ENCODE results near the gene RBBP9. TPM values are rescaled to one million over a fixed set of nuclear protein-coding genes. Genes with fewer than 3 reads are reported as not detected.
A peak's percentile ranks its signal among the peaks of the same experiment; 100 is the strongest.

RBBP9 gene
- total RNA-seq (2014; rRNA removed; shearing (Covaris generic)) (21.1 and 26.2 TPM in 2 replicates), polyA plus RNA-seq (2016; fragmentation: Nextera tagmentation; extraction: Ambion mirVana) (3.2 and 4.8 TPM in 2 replicates)
- long read RNA-seq, partial matches to known transcripts, result 0 of 4 reads
- long read RNA-seq, other reads (novel, unspliced or antisense), result 1 of 4 reads

DNA sequence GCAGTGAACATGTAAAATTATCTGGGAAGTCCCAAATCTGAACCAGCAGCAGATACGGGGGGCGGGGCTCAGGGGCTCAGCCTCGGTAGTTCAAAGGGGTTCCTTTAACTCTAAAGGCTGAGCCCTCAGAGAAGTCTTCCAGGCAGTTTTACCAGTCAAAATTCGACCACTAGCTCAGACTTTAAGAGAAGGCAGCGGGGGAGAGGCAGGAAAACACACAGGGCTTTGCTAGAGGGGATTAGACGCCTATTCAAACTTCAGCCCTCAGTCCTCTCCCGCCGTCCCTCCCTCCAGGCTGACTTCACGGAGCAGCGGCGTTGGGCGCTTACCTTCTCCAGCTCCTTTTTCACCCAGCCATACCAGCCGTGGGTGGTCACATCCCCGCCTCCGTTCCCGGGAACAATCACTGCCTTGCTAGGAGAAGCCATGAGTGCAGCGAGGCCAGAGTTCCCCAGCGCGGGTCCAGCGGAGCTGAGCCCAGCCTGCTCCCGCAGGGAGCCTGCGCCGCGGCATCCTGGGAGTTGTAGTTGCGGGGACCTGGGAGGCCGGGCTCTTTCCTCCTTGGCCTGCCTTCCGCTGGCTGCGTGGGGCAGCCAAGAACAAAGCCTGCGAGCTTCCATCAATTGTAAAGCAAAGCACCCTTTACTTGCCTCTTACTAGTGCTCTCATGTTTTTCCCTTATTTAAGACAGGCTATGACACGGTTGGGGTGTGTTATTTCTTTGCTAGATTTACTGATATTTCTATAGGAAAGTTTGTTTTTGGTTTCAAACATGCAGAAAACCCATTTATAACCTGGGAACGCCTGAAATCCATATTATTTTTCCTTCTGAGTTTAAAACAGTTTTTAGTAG lies at the start of gene RBBP9:
Gene RBBP9 (minus strand): TSS at position 486 of the 853 bp plus-strand sequence. CDS start 58 bp downstream, at position 428.
- H3K9me3 Mint-ChIP-seq, result no peaks in the 10 kb centered on the region
- Histone ChIP-seq H3K4me1 (ENCODE audit: insufficient read depth) (peaks cover 13% of the 10 kb centered on the region), H3K79me2 (replicated peaks; ENCODE audit: insufficient read depth) (peaks cover 16% of the 10 kb centered on the region), H3K4me3 (peak within 1 kb of the TSS; percentile 87), H3K27me3 (ENCODE audit: insufficient read depth) (no peaks in the 10 kb centered on the region), H4K20me1 (replicated peaks; ENCODE audit: insufficient read depth) (no peaks in the 10 kb centered on the region; the same call in 1 of the 2 replicates), H2AFZ (peak within 1 kb of the TSS; percentile 98), H3F3A (replicated peaks; ENCODE audit: low read depth) (no peaks in the 10 kb centered on the region), H3K4me2 (peak within 1 kb of the TSS; percentile 87), H3K9me2 (ENCODE audit: insufficient read depth) (no peaks in the 10 kb centered on the region), H3K27ac (ENCODE audit: low read depth) (peak within 1 kb of the TSS; percentile 23; the same call in 1 of the 2 replicates), H3K36me3 (ENCODE audit: insufficient read depth) (peaks cover 14% of the 10 kb centered on the region)
- peak within 1 kb of the TSS; percentile 98 for H3K4me3 Mint-ChIP-seq
- peaks cover 3% of the 10 kb centered on the region for H3K27me3 Mint-ChIP-seq (ENCODE audit: insufficient read depth, low read depth, poor library complexity)
- ATAC-seq (peak; percentile 100), DNase-seq (ENCODE audit: low spot score) (peak; percentile 95)
- peaks cover 7% of the 10 kb centered on the region; the same call in 2 of the 3 replicates for H3K36me3 Mint-ChIP-seq (ENCODE audit: low read depth)
- TF ChIP-seq POLR2AphosphoS5 (IDR thresholded peaks at IDR 0.05; ENCODE audit: low read depth), result peak; percentile 90
- TF ChIP-seq NANOG (IDR thresholded peaks at IDR 0.05; ENCODE audit: borderline replicate concordance), result no peak; the same call in 1 of the 2 replicates
- TF ChIP-seq ETS1 (IDR thresholded peaks at IDR 0.05), result peak; percentile 88
- peak within 1 kb of the TSS; percentile 92 for H3K27ac Mint-ChIP-seq
- H3K4me1 Mint-ChIP-seq, result peaks cover 13% of the 10 kb centered on the region

DNA sequence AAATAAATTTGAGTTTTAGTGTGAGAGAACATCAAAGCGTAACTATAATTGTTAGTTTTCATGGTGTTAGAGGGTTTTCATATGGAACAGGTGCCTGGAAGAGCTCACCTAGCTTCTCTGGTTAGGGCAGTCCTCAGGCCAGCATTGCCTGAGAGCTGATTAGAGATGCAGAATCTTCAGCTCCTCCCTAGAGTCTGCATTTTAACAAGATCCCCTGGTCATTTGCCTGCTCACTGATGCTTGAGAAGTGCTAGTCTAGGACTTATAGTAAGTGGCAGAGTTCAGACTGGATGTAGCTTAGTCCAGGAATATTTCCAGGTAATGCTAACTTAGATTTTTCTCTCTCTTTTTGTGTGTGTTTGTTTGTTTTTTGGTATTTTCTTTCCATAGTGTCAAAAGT lies 48.5 kb upstream of the RBBP9 start:
- Histone ChIP-seq H3K4me3 (no peak overlapping the region), H4K20me1 (replicated peaks; ENCODE audit: insufficient read depth) (peaks cover 5% of the 10 kb centered on the region; the same call in 1 of the 2 replicates), H2AFZ (no peak overlapping the region), H3K79me2 (replicated peaks; ENCODE audit: insufficient read depth) (no peaks in the 10 kb centered on the region), H3F3A (replicated peaks; ENCODE audit: low read depth) (no peaks in the 10 kb centered on the region), H3K4me1 (ENCODE audit: insufficient read depth) (no peaks in the 10 kb centered on the region), H3K36me3 (ENCODE audit: insufficient read depth) (peaks cover 34% of the 10 kb centered on the region), H3K27me3 (ENCODE audit: insufficient read depth) (no peaks in the 10 kb centered on the region), H3K4me2 (no peak overlapping the region), H3K27ac (ENCODE audit: low read depth) (no peak overlapping the region), H3K9me2 (ENCODE audit: insufficient read depth) (no peaks in the 10 kb centered on the region)
- DNase-seq (ENCODE audit: low spot score) (no peak), ATAC-seq (no peak)
- H3K4me1 Mint-ChIP-seq, result no peaks in the 10 kb centered on the region
- no peak overlapping the region for H3K27ac Mint-ChIP-seq
- H3K27me3 Mint-ChIP-seq (ENCODE audit: insufficient read depth, low read depth, poor library complexity), result peaks cover 1% of the 10 kb centered on the region
- peaks cover 60% of the 10 kb centered on the region for H3K36me3 Mint-ChIP-seq (ENCODE audit: low read depth)
- H3K4me3 Mint-ChIP-seq, result no peak overlapping the region
- H3K9me3 Mint-ChIP-seq, result no peaks in the 10 kb centered on the region
- TF ChIP-seq JUNB (IDR thresholded peaks at IDR 0.05; ENCODE audit: unreplicated experiment), result no peak
- no peak for TF ChIP-seq CREB1 (CRISPR knock-in tag; IDR thresholded peaks at IDR 0.05; ENCODE audit: low read depth)
- no peak for TF ChIP-seq POLR2AphosphoS5 (IDR thresholded peaks at IDR 0.05; ENCODE audit: low read depth)
- TF ChIP-seq, protein P1, sequence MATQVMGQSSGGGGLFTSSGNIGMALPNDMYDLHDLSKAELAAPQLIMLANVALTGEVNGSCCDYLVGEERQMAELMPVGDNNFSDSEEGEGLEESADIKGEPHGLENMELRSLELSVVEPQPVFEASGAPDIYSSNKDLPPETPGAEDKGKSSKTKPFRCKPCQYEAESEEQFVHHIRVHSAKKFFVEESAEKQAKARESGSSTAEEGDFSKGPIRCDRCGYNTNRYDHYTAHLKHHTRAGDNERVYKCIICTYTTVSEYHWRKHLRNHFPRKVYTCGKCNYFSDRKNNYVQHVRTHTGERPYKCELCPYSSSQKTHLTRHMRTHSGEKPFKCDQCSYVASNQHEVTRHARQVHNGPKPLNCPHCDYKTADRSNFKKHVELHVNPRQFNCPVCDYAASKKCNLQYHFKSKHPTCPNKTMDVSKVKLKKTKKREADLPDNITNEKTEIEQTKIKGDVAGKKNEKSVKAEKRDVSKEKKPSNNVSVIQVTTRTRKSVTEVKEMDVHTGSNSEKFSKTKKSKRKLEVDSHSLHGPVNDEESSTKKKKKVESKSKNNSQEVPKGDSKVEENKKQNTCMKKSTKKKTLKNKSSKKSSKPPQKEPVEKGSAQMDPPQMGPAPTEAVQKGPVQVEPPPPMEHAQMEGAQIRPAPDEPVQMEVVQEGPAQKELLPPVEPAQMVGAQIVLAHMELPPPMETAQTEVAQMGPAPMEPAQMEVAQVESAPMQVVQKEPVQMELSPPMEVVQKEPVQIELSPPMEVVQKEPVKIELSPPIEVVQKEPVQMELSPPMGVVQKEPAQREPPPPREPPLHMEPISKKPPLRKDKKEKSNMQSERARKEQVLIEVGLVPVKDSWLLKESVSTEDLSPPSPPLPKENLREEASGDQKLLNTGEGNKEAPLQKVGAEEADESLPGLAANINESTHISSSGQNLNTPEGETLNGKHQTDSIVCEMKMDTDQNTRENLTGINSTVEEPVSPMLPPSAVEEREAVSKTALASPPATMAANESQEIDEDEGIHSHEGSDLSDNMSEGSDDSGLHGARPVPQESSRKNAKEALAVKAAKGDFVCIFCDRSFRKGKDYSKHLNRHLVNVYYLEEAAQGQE (IDR thresholded peaks at IDR 0.05; ENCODE audit: unreplicated experiment), result no peak
- TF ChIP-seq STAT1 (IDR thresholded peaks at IDR 0.05; ENCODE audit: unreplicated experiment), result no peak
- no peak for TF ChIP-seq NANOG (IDR thresholded peaks at IDR 0.05; ENCODE audit: borderline replicate concordance)
- no peak for TF ChIP-seq ZNF114 (CRISPR knock-in tag; IDR thresholded peaks at IDR 0.05)
- TF ChIP-seq, protein P2, sequence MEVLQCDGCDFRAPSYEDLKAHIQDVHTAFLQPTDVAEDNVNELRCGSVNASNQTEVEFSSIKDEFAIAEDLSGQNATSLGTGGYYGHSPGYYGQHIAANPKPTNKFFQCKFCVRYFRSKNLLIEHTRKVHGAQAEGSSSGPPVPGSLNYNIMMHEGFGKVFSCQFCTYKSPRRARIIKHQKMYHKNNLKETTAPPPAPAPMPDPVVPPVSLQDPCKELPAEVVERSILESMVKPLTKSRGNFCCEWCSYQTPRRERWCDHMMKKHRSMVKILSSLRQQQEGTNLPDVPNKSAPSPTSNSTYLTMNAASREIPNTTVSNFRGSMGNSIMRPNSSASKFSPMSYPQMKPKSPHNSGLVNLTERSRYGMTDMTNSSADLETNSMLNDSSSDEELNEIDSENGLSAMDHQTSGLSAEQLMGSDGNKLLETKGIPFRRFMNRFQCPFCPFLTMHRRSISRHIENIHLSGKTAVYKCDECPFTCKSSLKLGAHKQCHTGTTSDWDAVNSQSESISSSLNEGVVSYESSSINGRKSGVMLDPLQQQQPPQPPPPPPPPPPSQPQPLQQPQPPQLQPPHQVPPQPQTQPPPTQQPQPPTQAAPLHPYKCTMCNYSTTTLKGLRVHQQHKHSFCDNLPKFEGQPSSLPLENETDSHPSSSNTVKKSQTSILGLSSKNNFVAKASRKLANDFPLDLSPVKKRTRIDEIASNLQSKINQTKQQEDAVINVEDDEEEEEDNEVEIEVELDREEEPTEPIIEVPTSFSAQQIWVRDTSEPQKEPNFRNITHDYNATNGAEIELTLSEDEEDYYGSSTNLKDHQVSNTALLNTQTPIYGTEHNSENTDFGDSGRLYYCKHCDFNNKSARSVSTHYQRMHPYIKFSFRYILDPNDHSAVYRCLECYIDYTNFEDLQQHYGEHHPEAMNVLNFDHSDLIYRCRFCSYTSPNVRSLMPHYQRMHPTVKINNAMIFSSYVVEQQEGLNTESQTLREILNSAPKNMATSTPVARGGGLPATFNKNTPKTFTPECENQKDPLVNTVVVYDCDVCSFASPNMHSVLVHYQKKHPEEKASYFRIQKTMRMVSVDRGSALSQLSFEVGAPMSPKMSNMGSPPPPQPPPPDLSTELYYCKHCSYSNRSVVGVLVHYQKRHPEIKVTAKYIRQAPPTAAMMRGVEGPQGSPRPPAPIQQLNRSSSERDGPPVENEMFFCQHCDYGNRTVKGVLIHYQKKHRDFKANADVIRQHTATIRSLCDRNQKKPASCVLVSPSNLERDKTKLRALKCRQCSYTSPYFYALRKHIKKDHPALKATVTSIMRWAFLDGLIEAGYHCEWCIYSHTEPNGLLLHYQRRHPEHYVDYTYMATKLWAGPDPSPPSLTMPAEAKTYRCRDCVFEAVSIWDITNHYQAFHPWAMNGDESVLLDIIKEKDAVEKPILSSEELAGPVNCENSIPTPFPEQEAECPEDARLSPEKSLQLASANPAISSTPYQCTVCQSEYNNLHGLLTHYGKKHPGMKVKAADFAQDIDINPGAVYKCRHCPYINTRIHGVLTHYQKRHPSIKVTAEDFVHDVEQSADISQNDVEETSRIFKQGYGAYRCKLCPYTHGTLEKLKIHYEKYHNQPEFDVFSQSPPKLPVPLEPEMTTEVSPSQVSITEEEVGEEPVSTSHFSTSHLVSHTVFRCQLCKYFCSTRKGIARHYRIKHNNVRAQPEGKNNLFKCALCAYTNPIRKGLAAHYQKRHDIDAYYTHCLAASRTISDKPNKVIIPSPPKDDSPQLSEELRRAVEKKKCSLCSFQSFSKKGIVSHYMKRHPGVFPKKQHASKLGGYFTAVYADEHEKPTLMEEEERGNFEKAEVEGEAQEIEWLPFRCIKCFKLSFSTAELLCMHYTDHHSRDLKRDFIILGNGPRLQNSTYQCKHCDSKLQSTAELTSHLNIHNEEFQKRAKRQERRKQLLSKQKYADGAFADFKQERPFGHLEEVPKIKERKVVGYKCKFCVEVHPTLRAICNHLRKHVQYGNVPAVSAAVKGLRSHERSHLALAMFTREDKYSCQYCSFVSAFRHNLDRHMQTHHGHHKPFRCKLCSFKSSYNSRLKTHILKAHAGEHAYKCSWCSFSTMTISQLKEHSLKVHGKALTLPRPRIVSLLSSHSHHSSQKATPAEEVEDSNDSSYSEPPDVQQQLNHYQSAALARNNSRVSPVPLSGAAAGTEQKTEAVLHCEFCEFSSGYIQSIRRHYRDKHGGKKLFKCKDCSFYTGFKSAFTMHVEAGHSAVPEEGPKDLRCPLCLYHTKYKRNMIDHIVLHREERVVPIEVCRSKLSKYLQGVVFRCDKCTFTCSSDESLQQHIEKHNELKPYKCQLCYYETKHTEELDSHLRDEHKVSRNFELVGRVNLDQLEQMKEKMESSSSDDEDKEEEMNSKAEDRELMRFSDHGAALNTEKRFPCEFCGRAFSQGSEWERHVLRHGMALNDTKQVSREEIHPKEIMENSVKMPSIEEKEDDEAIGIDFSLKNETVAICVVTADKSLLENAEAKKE (CRISPR knock-in tag; IDR thresholded peaks at IDR 0.05), result no peak
